Measurements from ENCODE around the gene PSMD9. TPM values are rescaled to one million over a fixed set of nuclear protein-coding genes. Genes with fewer than 3 reads are reported as not detected.

PSMD9 gene, protein sequence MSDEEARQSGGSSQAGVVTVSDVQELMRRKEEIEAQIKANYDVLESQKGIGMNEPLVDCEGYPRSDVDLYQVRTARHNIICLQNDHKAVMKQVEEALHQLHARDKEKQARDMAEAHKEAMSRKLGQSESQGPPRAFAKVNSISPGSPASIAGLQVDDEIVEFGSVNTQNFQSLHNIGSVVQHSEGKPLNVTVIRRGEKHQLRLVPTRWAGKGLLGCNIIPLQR
- total RNA-seq: 10 to 100 TPM; 48.6 to 50.7 TPM

DNA sequence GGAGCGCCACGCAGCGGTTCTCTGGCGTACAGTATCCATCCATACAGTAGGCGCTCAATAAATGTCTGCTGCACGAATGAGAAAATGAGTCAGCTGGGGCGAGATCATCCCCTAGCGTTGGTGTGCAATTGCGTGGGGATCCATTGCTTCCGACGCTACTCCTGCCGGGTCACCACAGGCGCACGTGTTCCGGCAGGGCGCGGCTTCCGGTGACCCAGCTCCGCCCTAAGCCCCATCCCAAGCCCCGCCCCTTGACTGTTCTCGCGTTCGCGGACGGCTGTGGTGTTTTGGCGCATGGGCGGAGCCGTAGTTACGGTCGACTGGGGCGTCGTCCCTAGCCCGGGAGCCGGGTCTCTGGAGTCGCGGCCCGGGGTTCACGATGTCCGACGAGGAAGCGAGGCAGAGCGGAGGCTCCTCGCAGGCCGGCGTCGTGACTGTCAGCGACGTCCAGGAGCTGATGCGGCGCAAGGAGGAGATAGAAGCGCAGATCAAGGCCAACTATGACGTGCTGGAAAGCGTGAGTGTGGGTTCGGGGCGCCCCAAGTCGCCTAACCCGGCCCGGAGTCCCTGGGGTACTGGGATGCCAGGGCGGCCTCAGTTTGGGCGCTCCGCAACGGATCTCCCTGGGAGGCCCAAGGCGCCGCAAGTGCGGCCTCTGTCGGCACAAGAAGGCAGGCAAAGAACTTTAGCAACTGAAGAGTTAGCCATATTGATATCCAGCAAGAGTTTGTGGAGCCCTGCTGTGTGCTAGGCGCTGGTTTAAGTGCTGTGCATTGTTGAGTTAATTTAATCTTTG lies at the start of gene PSMD9:
PSMD9 (plus strand) TSS at position 313 of the 796 bp plus-strand sequence; CDS start at position 380, 67 bp downstream.
- ChIA-PET CTCF (interaction anchor here (0.6 to 4.0 kb wide), 22 partner anchors 10 to 1198 kb away, joined by 3 to 86 read pairs (median 4); partner anchors contain the start of genes CFAP251, RHOF, SETD1B and TMEM120B), POLR2A (interaction anchor here (0.6 to 2.2 kb wide), 12 partner anchors 20 to 1650 kb away, joined by 3 to 13 read pairs (median 4); partner anchors contain the start of gene TMEM120B)
- Mint-ChIP-seq H3K9me3 (no peaks in the 10 kb centered on the region), H3K27me3 (no peaks in the 10 kb centered on the region), H3K27ac (peak within 1 kb of the TSS; percentile 97), H3K4me1 (ENCODE audit: low read depth) (peaks cover 39% of the 10 kb centered on the region), H3K36me3 (ENCODE audit: low read depth) (peaks cover 6% of the 10 kb centered on the region), H3K4me3 (peak within 1 kb of the TSS; percentile 91)
- intact Hi-C loops (cut with micrococcal nuclease): loop anchor here (2.0 to 10.0 kb wide), 3 partner anchors 50 to 194 kb away; no protein-coding TSS in a partner anchor
- TF ChIP-seq, protein P1, sequence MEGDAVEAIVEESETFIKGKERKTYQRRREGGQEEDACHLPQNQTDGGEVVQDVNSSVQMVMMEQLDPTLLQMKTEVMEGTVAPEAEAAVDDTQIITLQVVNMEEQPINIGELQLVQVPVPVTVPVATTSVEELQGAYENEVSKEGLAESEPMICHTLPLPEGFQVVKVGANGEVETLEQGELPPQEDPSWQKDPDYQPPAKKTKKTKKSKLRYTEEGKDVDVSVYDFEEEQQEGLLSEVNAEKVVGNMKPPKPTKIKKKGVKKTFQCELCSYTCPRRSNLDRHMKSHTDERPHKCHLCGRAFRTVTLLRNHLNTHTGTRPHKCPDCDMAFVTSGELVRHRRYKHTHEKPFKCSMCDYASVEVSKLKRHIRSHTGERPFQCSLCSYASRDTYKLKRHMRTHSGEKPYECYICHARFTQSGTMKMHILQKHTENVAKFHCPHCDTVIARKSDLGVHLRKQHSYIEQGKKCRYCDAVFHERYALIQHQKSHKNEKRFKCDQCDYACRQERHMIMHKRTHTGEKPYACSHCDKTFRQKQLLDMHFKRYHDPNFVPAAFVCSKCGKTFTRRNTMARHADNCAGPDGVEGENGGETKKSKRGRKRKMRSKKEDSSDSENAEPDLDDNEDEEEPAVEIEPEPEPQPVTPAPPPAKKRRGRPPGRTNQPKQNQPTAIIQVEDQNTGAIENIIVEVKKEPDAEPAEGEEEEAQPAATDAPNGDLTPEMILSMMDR (IDR thresholded peaks at IDR 0.05): peak; percentile 32
- DNase-seq (peak; percentile 98), ATAC-seq (peak; percentile 96)

DNA sequence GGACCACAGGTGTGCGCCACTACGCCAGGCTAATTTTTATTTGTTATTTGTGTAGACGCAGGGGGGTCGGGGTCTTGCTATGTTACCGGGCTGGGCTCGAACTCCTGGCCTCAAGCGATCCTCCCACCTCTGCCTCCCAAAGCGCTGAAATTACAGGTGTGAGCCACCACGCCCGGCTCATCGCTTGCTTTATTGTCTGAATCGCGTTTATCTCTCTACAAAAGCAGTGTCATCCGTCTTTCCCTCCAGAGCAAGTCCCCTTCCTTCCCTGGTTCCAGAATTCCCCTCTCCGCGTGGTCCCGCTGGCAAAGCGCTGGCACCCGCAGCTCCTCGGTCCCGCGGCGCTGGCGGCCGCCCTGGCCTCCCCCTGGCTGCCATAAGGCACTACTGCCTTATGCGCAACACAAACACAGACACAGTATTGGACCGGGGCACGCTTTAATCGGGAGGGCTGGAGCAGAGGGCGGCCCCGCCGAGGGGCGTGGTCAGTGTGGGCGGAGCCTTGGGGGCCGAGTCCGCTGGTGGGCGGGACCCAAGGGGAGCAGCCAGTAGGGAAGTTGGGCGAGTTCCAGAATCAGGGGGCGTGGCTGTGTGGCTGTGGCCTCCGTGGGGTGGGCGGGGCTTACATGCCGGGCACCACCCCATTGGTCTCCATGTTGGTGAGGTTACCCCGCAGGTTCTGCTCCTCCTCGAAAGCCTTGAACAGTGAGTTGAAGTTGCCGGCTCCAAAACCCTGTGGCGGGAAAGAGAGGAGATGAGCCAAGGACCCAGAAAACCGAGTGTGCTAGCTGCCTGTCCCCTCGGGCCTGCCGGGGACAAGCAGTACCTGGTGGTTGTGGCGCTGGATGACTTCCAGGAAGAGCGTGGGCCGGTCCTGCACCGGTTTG lies 49.2 kb upstream of the PSMD9 start:
- Mint-ChIP-seq H3K27ac (peak overlapping the region; percentile 92), H3K9me3 (no peaks in the 10 kb centered on the region), H3K4me3 (peak overlapping the region; percentile 99), H3K4me1 (ENCODE audit: low read depth) (peaks cover 16% of the 10 kb centered on the region), H3K36me3 (ENCODE audit: low read depth) (no peaks in the 10 kb centered on the region), H3K27me3 (no peaks in the 10 kb centered on the region)
- ChIA-PET POLR2A (interaction anchor here (1.4 to 2.7 kb wide), 2 partner anchors 13 to 28 kb away, joined by 4 to 17 read pairs; no protein-coding TSS in a partner anchor), CTCF (interaction anchor here (1.0 to 6.8 kb wide), 4 partner anchors 9 to 45 kb away, joined by 3 to 48 read pairs (median 7); partner anchors contain the start of gene RHOF)
- DNase-seq (peak; percentile 100), ATAC-seq (peak; percentile 98)
- TF ChIP-seq, protein P1 (IDR thresholded peaks at IDR 0.05): peak; percentile 58
- intact Hi-C loops (cut with micrococcal nuclease): loop anchor here (2.0 kb wide), 1 partner anchor 49 kb away; the partner anchor contains the start of gene PSMD9

DNA sequence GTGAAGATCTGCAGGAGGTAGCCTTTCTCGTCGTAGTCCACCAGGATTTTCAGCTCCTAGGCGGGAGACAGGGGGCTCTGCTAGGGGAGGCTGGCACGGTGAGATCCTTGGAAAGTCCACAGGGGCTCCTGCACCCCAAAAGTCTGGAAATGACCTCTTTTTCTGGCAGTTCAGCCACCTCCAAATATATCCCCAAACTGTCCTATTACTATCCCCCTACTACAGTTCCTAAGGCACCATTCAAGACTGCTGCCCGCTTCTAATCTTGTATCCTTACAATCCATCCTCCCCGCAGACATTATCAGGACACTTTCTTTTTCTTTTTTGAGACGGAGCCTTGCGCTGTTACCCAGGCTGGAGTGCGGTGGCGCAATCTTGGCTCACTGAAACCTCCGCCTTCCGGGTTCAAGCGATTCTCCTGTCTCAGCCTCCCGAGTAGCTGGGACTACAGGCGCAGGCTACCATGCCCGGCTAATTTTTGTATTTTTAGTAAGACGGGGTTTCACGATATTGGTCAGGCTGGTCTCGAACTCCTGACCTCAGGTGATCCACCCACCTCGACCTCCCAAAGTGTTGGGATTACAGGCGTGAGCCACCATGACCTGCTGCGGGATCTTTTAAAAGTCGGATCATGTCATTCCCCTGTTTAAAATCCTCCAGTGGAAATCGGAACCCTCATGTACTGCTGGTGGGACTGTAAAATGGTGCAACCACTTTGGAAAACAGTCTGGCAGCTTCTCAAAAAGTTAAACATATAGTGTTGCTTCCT lies 48.4 kb upstream of the PSMD9 start:
- H3K36me3 Mint-ChIP-seq (ENCODE audit: low read depth): no peaks in the 10 kb centered on the region
- CTCF ChIA-PET: interaction anchor here (6.8 kb wide), 1 partner anchor 45 kb away, joined by 48 read pairs; the partner anchor contains the start of gene RHOF
- no peak for DNase-seq
- TF ChIP-seq, protein P1 (IDR thresholded peaks at IDR 0.05): no peak
- no peak for ATAC-seq
- peak overlapping the region; percentile 92 for H3K27ac Mint-ChIP-seq
- H3K9me3 Mint-ChIP-seq: no peaks in the 10 kb centered on the region
- peaks cover 16% of the 10 kb centered on the region for H3K4me1 Mint-ChIP-seq (ENCODE audit: low read depth)
- H3K27me3 Mint-ChIP-seq: no peaks in the 10 kb centered on the region
- intact Hi-C loops (cut with micrococcal nuclease): loop anchor here (2.0 kb wide), 1 partner anchor 49 kb away; the partner anchor contains the start of gene PSMD9
- POLR2A ChIA-PET: interaction anchor here (0.9 to 1.4 kb wide), 2 partner anchors 29 to 43 kb away, joined by 3 to 4 read pairs; no protein-coding TSS in a partner anchor
- peak overlapping the region; percentile 99 for H3K4me3 Mint-ChIP-seq

Data from activated CD8-positive, alpha-beta T cell treated with anti-CD3 and anti-CD28 coated beads for 36 hours (primary cell).